GM19452 (cell line): ENCODE results near the gene CDRT15L2.
"Not testable (repeated sequence)": the region's sequence is repeated elsewhere in the genome, so short reads cannot be mapped to it uniquely, and the experiment has no call there.

Source experiments
- ATAC-seq: cut with Tn5 transposase; IDR thresholded peaks from one replicate; pipeline ENCODE4 v1.9.1; 2021; ENCODE audit not compliant: unreplicated experiment

CDRT15L2 gene

GRCh38 chr17:20579424-20579823 lies at the start of gene CDRT15L2:
TSS of gene CDRT15L2 (plus strand) at chr17:20579724. CDS start at chr17:20579744, 20 bp downstream.
- ATAC-seq: not testable (repeated sequence)

DNA sequence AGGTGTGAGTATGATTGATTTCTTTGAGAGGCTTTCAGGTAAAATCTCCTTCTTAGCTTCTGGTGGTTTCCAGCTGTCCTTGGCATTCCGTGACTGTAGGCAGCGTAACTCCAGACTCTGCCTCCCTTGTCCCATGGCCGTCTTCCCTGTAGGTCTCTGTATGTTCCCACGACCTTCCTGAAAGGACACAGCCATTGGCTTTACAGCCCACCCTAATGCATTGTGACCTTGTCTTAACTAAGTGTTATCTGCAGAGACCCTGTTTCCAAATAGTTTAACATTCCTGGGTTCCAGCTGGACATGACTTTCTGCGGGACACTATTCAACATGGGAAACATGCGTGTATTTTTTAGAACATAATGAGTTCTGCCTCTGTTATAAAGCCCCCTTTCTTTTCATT lies 49.4 kb upstream of the CDRT15L2 start:
- ATAC-seq: not testable (repeated sequence)

DNA sequence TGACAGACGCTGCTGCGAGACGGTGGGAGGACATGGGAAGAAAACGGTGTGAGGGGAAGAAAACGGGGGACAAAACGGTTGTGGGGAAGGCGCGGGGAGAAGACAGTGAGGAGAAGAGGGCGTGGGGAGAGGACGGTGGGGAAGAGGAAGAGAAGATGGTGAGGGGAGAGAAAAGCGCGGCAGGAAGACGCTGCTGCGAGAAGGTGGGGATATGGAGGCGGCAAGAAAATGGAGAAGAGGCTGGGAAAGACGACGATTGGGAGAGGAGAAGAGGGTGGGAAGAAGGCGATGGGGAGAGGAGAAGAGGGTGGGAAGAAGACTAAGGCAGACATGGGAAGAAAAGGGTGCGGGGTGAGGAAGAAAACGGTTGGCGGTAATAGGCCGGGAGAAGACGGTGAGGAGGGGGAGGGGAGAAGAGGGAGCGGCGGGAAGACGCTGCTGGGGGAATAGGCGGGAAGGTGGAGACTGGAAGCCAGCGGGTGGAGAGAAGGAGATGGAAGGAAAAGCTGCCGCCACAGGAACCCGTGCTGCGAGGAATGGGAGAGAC lies 46.9 kb upstream of the CDRT15L2 start:
- not testable (repeated sequence) for ATAC-seq

GRCh38 chr17:20533206-20533605 lies 46.3 kb upstream of the CDRT15L2 start:
- ATAC-seq: not testable (repeated sequence)

GRCh38 chr17:20534711-20535550 lies 44.6 kb upstream of the CDRT15L2 start:
- not testable (repeated sequence) for ATAC-seq

DNA sequence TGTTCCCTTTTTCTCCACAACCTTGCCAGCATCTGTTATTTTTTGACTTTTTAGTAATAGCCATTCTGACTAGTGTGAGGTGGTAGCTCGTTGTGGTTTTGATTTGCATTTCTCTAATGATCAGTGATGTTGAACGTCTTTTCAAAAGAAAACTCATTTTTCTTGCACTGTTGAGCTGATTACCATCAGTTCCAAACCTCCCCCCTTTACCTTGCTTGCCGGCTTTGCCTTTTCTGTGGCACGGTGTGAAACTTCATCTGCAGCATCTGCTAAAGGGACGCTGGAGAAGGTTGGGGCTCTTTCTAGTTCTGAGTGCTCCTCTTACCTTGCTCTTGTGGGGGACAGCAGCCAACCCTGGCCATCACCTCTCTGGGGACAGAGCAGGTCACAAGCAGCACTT lies 39.1 kb upstream of the CDRT15L2 start:
- peak; percentile 97 for ATAC-seq

DNA sequence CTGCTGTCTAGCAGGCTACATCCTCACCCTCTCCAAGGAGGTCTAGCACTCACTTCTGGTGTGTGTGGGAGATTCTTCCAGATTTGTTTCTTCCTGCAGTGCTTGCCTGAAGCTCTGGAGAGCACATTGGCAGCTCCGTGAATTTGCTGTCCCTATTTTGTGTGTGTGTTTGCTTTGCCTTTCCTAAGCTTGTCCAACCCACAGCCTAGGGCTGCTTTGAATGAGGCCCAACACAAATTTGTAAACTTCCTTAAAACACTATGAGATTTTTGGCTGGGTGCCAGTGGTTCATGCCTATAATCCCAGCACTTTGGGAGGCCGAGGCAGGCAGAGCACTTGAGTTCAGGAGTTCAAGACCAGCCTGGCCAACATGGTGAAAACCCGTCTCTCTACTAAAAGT lies 38.7 kb upstream of the CDRT15L2 start:
- ATAC-seq: not testable (repeated sequence)

DNA sequence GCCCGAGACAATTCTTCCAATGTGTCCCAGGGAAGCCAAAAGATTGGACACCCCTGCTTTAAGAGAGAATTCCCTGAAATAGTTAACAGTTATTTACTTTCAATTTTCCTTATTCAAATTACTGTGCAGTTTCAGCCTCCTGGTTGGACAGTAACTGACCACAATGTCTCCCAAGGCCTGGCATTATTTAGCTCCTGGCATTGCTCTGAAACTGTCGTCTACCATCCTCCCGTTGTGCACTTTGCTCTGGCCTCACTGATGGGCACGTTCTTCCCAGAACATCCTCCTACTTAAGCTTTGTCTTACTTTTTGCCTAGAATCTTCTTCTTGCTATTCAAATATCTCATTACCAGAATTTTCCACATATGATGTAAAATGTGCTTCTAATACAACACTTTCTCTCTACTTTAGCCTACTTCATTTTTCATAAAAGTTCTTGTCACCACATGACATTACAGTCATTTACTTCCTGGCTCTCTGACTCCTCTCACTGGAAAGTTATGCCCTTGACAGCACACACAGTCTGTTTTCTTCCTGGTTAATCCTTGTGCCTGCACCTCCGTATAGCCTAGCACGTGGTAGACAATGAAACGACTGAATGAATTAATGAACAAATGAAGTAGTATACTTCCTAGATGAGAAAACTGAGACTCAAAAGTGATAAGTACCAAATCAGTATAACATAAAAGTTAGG lies 37.5 kb upstream of the CDRT15L2 start:
- not testable (repeated sequence) for ATAC-seq

- ATAC-seq: not testable (repeated sequence)
Observed at GRCh38 chr17:20547923-20548322, 31.6 kb upstream of the CDRT15L2 start.

GRCh38 chr17:20552920-20553319 lies 26.6 kb upstream of the CDRT15L2 start:
- not testable (repeated sequence) for ATAC-seq

- not testable (repeated sequence) for ATAC-seq
Observed at GRCh38 chr17:20554728-20555127, 24.8 kb upstream of the CDRT15L2 start.

DNA sequence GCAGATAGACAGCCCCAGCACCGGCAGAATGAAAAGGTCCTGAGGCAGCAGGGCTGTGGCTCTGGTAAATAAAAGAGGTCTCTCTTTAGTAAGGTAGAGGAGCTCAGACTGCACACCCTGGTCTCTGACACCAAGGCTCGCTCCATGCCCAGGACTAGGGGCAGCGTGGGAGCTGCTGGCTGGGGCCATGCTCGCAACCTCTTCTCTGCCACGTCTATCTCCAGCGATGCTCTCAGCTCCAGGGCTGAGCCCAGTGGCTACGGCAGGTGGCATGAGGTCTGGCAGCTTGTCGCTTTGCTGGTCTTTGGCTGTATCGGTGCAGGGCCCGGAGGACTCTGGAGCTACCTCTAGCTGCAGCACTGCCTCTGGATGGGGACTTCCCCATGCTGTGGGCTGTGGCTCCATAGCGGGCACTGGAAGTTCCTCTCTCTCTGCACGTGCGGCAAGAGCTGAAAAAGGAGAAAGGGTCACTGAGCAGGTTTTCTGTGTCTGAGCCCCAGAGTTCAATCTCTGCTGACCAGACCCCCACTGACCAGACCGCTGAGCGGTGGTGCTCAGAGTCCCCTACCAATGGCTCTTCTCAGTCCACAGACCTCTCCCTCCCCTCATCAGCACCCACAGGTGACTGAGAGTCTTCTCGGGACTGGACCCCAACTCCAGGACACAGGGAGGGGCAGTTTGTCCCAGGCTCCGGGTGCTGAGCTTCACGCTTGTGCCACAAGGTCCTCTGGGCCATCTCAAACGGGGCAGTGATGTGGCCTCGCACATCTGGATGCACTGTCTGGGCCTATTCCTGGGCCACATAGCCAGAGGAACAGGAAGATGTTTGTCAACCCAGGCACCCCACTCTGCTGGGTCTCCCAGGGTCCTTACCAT lies 24.2 kb upstream of the CDRT15L2 start:
- not testable (repeated sequence) for ATAC-seq

- ATAC-seq: not testable (repeated sequence)
Observed at GRCh38 chr17:20558096-20558495, 21.4 kb upstream of the CDRT15L2 start.

GRCh38 chr17:20559018-20559417 lies 20.5 kb upstream of the CDRT15L2 start:
- ATAC-seq: not testable (repeated sequence)

- no peak for ATAC-seq
Observed at GRCh38 chr17:20562587-20562986, 16.9 kb upstream of the CDRT15L2 start.

GRCh38 chr17:20565245-20565644 lies 14.3 kb upstream of the CDRT15L2 start:
- not testable (repeated sequence) for ATAC-seq

GRCh38 chr17:20565711-20566110 lies 13.8 kb upstream of the CDRT15L2 start:
- ATAC-seq: no peak

GRCh38 chr17:20566736-20567135 lies 12.8 kb upstream of the CDRT15L2 start:
- ATAC-seq: not testable (repeated sequence)

- ATAC-seq: not testable (repeated sequence)
Observed at GRCh38 chr17:20567421-20567820, 12.1 kb upstream of the CDRT15L2 start.

DNA sequence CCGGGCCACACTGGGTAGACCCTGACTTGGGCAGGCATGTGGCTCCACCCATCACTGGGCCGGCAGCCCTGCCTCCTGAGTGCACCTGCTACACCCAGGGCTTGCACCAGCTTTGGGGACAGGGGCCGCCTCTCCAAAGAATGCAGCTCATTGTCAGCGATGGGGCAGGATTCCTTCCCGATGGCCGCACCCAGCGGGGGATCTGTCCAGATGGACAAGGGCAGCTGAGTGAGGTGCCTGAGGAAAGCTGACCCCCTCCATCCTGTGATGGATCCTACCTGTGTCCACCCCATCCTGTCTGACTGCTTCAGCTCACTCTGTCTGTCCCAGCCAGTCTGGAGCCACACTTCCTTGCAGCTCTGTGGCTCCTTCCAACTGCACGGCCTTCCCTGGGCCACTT lies 10.9 kb upstream of the CDRT15L2 start:
- not testable (repeated sequence) for ATAC-seq

- ATAC-seq: not testable (repeated sequence)
Observed at GRCh38 chr17:20571653-20572052, 7.9 kb upstream of the CDRT15L2 start.
